Sigmoid colon (tissue), 4 donors: Measurements from ENCODE around the gene CRLF1.

Experiments used
- EP300 ChIP-seq, 4 donors: sonication (generic); formaldehyde crosslinking; IDR thresholded peaks; one replicate each; pipeline ENCODE4 v1.6.1; 2017; ENCODE audit warnings: antibody characterized with exemption in 4 of 4
- TF ChIP-seq, protein P1 (sequence below), 4 experiments: fragments of 450-650 bp in 3 of 4; fragments of 200-600 bp in 1 of 4; IDR thresholded peaks; one replicate each; pipeline ENCODE4 v1.5.1; 2016 to 2019; ENCODE audit warnings: antibody characterized with exemption in 4 of 4, mild to moderate bottlenecking in 3 of 4, moderate library complexity in 2 of 4

- TF ChIP-seq, protein P1, sequence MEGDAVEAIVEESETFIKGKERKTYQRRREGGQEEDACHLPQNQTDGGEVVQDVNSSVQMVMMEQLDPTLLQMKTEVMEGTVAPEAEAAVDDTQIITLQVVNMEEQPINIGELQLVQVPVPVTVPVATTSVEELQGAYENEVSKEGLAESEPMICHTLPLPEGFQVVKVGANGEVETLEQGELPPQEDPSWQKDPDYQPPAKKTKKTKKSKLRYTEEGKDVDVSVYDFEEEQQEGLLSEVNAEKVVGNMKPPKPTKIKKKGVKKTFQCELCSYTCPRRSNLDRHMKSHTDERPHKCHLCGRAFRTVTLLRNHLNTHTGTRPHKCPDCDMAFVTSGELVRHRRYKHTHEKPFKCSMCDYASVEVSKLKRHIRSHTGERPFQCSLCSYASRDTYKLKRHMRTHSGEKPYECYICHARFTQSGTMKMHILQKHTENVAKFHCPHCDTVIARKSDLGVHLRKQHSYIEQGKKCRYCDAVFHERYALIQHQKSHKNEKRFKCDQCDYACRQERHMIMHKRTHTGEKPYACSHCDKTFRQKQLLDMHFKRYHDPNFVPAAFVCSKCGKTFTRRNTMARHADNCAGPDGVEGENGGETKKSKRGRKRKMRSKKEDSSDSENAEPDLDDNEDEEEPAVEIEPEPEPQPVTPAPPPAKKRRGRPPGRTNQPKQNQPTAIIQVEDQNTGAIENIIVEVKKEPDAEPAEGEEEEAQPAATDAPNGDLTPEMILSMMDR (IDR thresholded peaks at IDR 0.05) = peak; percentile 69 to 88 (median 76)
- TF ChIP-seq EP300 (IDR thresholded peaks at IDR 0.05) = no peak
Observed at GRCh38 chr19:18588611-18589379, 17.8 kb downstream of the CRLF1 start, which contains the start of gene REX1BD.
